NT2/D1 (cell line): ENCODE measurements around the gene SBK2.
"Not testable (repeated sequence)": the region's sequence is repeated elsewhere in the genome, so short reads cannot be mapped to it uniquely, and the experiment has no call there.

ENCODE experiments used
- DNase-seq: peaks from one replicate; pipeline ENCODE4 v3.0.0-alpha.2; 2011; ENCODE audit warnings: low read depth, low spot score
- H3K27me3 ChIP-seq: 2 replicates; pipeline ENCODE4 v1.6.0; 2011; ENCODE audit warnings: mild to moderate bottlenecking; ENCODE audit not compliant: insufficient read length, insufficient read depth
- H3K36me3 ChIP-seq: 2 replicates; pipeline ENCODE4 v1.6.1; 2011; ENCODE audit warnings: mild to moderate bottlenecking, low read length, mixed read lengths; ENCODE audit not compliant: insufficient read depth, insufficient read length
- H3K4me1 ChIP-seq: 2 replicates; pipeline ENCODE4 v1.5.1; 2011; ENCODE audit not compliant: insufficient read depth, insufficient read length
- H3K4me3 ChIP-seq: 2 replicates; pipeline ENCODE4 v1.5.1; 2011; ENCODE audit warnings: low read depth; ENCODE audit not compliant: insufficient read length
- H3K9ac ChIP-seq: 2 replicates; pipeline ENCODE4 v1.6.0; 2011; ENCODE audit warnings: low read depth; ENCODE audit not compliant: insufficient read length
- H3K9me3 ChIP-seq: 2 replicates; pipeline ENCODE4 v1.5.1; 2011; ENCODE audit warnings: mild to moderate bottlenecking, low read length; ENCODE audit not compliant: insufficient read depth
- SUZ12 ChIP-seq: IDR thresholded peaks from 2 replicates; pipeline ENCODE4 v1.6.1; 2011; ENCODE audit not compliant: insufficient read length, insufficient read depth; ENCODE audit errors: extremely low read depth
- YY1 ChIP-seq: IDR thresholded peaks from 2 replicates; pipeline ENCODE4 v1.6.1; 2011; ENCODE audit not compliant: insufficient read length, insufficient read depth
- ZNF274 ChIP-seq: IDR thresholded peaks from 2 replicates; pipeline ENCODE4 v1.6.1; 2011; ENCODE audit warnings: mild to moderate bottlenecking, low read depth, low read length

SBK2 gene

GRCh38 chr19:55538132-55538531, 1.2 kb upstream of the SBK2 start:
- TF ChIP-seq ZNF274 (no peak), YY1 (no peak), SUZ12 (no peak)
- Histone ChIP-seq H3K36me3 (no peaks in the 10 kb centered on the region), H3K4me1 (peaks cover 14% of the 10 kb centered on the region), H3K27me3 (no peaks in the 10 kb centered on the region), H3K9ac (no peak overlapping the region), H3K9me3 (no peaks in the 10 kb centered on the region), H3K4me3 (no peak overlapping the region)
- DNase-seq = no peak

GRCh38 chr19:55537741-55538111, 793 bp upstream of the SBK2 start:
- peak; percentile 50 for DNase-seq

GRCh38 chr19:55536366-55536765, 567 bp downstream of the SBK2 start:
- peaks cover 14% of the 10 kb centered on the region for H3K4me1 ChIP-seq
- no peaks in the 10 kb centered on the region for H3K27me3 ChIP-seq
- no peak overlapping the region for H3K9ac ChIP-seq
- no peaks in the 10 kb centered on the region for H3K36me3 ChIP-seq
- DNase-seq = no peak
- no peaks in the 10 kb centered on the region for H3K9me3 ChIP-seq
- TF ChIP-seq YY1 (no peak), ZNF274 (no peak), SUZ12 (no peak)
- no peak overlapping the region for H3K4me3 ChIP-seq

More at GRCh38 chr19:55537741-55538111, 793 bp upstream of the SBK2 start:
- Histone ChIP-seq H3K4me3 (no peak overlapping the region), H3K36me3 (no peaks in the 10 kb centered on the region), H3K27me3 (no peaks in the 10 kb centered on the region), H3K9me3 (no peaks in the 10 kb centered on the region), H3K9ac (no peak overlapping the region), H3K4me1 (peaks cover 14% of the 10 kb centered on the region)
- no peak for TF ChIP-seq ZNF274
- no peak for TF ChIP-seq YY1
- TF ChIP-seq SUZ12 = no peak

- no peak for TF ChIP-seq YY1
- no peak for TF ChIP-seq SUZ12
- no peak for TF ChIP-seq ZNF274
- peaks cover 16% of the 10 kb centered on the region for H3K4me1 ChIP-seq
- no peak overlapping the region for H3K9ac ChIP-seq
- H3K4me3 ChIP-seq = no peak overlapping the region
- DNase-seq = no peak
- no peaks in the 10 kb centered on the region for H3K27me3 ChIP-seq
- peaks cover 2% of the 10 kb centered on the region for H3K36me3 ChIP-seq
- H3K9me3 ChIP-seq = no peaks in the 10 kb centered on the region
Measured at GRCh38 chr19:55535965-55536350, 975 bp downstream of the SBK2 start.

GRCh38 chr19:55535173-55535964, 1.6 kb downstream of the SBK2 start:
- H3K4me3 ChIP-seq = no peak overlapping the region

GRCh38 chr19:55534280-55534679, 2.7 kb downstream of the SBK2 start:
- not testable (repeated sequence) for H3K4me3 ChIP-seq, H3K9me3 ChIP-seq, H3K27me3 ChIP-seq, DNase-seq, H3K9ac ChIP-seq, H3K36me3 ChIP-seq
- peaks cover 16% of the 10 kb centered on the region for H3K4me1 ChIP-seq

More at GRCh38 chr19:55535173-55535964, 1.6 kb downstream of the SBK2 start:
- Histone ChIP-seq H3K9ac (no peak overlapping the region), H3K27me3 (no peaks in the 10 kb centered on the region), H3K36me3 (peaks cover 5% of the 10 kb centered on the region), H3K9me3 (no peaks in the 10 kb centered on the region), H3K4me1 (peaks cover 16% of the 10 kb centered on the region)
- no peak for DNase-seq
- TF ChIP-seq ZNF274 (no peak), SUZ12 (no peak)

- Histone ChIP-seq H3K9me3 (no peaks in the 10 kb centered on the region), H3K36me3 (peaks cover 5% of the 10 kb centered on the region), H3K4me1 (peaks cover 17% of the 10 kb centered on the region), H3K4me3 (no peak overlapping the region), H3K9ac (no peak overlapping the region), H3K27me3 (no peaks in the 10 kb centered on the region)
- no peak for TF ChIP-seq YY1
- DNase-seq = no peak
Measured at GRCh38 chr19:55530996-55531395, 5.9 kb downstream of the SBK2 start.
